ENCODE measurements around the gene GNGT2.
A peak's percentile ranks its signal among the peaks of the same experiment; 100 is the strongest.
"Not testable (repeated sequence)": the region's sequence is repeated elsewhere in the genome, so short reads cannot be mapped to it uniquely, and the experiment has no call there.

GNGT2 gene

GRCh38 chr17:49191409-49191916 is 18.9 kb downstream of the GNGT2 start:
- Histone ChIP-seq H3K4me3 (ENCODE audit: low read length) (peak overlapping the region; percentile 90; the same call in 1 of the 2 replicates), H3K4me1 (ENCODE audit: control insufficient read depth, insufficient read depth, low read length) (0 out of 2 replicates have a peak, but pooled peaks cover 2% of the 10 kb centered on the region), H3K9me3 (ENCODE audit: control insufficient read depth, insufficient read depth, low read length) (no peaks in the 10 kb centered on the region), H3K27me3 (ENCODE audit: control insufficient read depth, insufficient read depth, low read length) (no peaks in the 10 kb centered on the region), H3K36me3 (ENCODE audit: control insufficient read depth, insufficient read depth, low read length) (no peaks in the 10 kb centered on the region), H3K27ac (ENCODE audit: low read length) (no peak overlapping the region)
- WGBS (ENCODE audit: insufficient coverage, insufficient read length) = no CpG with 5 or more reads among the region's 8 CpGs
- DNase-seq (ENCODE audit: low read depth, low spot score) = no peak

GRCh38 chr17:49190932-49191331 is 19.4 kb downstream of the GNGT2 start:
- H3K4me1 ChIP-seq (ENCODE audit: control insufficient read depth, insufficient read depth, low read length) = 0 out of 2 replicates have a peak, but pooled peaks cover 2% of the 10 kb centered on the region
- no peaks in the 10 kb centered on the region for H3K27me3 ChIP-seq (ENCODE audit: control insufficient read depth, insufficient read depth, low read length)
- no peak overlapping the region for H3K27ac ChIP-seq (ENCODE audit: low read length)
- no peaks in the 10 kb centered on the region for H3K9me3 ChIP-seq (ENCODE audit: control insufficient read depth, insufficient read depth, low read length)
- H3K36me3 ChIP-seq (ENCODE audit: control insufficient read depth, insufficient read depth, low read length) = no peaks in the 10 kb centered on the region
- no CpG with 5 or more reads among the region's 4 CpGs for WGBS (ENCODE audit: insufficient coverage, insufficient read length)
- DNase-seq (ENCODE audit: low read depth, low spot score) = no peak
- H3K4me3 ChIP-seq (ENCODE audit: low read length) = no peak overlapping the region

- no CpG with 5 or more reads among the region's 3 CpGs for WGBS (ENCODE audit: insufficient coverage, insufficient read length)
- DNase-seq (ENCODE audit: low read depth, low spot score) = no peak
Observed at GRCh38 chr17:49187301-49187700, 23.1 kb downstream of the GNGT2 start.

GRCh38 chr17:49185381-49185780 is 25.0 kb downstream of the GNGT2 start:
- H3K9me3 ChIP-seq (ENCODE audit: control insufficient read depth, insufficient read depth, low read length); H3K36me3 ChIP-seq (ENCODE audit: control insufficient read depth, insufficient read depth, low read length); H3K27ac ChIP-seq (ENCODE audit: low read length); DNase-seq (ENCODE audit: low read depth, low spot score); H3K4me1 ChIP-seq (ENCODE audit: control insufficient read depth, insufficient read depth, low read length); H3K27me3 ChIP-seq (ENCODE audit: control insufficient read depth, insufficient read depth, low read length); H3K4me3 ChIP-seq (ENCODE audit: low read length): not testable (repeated sequence)
- no CpG with 5 or more reads among the region's 1 CpG for WGBS (ENCODE audit: insufficient coverage, insufficient read length)

More at GRCh38 chr17:49187301-49187700, 23.1 kb downstream of the GNGT2 start:
- Histone ChIP-seq H3K4me1 (ENCODE audit: control insufficient read depth, insufficient read depth, low read length) (peaks cover 3% of the 10 kb centered on the region; the same call in 1 of the 2 replicates), H3K9me3 (ENCODE audit: control insufficient read depth, insufficient read depth, low read length) (0 out of 2 replicates have a peak, but pooled peaks cover 2% of the 10 kb centered on the region), H3K36me3 (ENCODE audit: control insufficient read depth, insufficient read depth, low read length) (no peaks in the 10 kb centered on the region), H3K27ac (ENCODE audit: low read length) (no peak overlapping the region), H3K4me3 (ENCODE audit: low read length) (no peak overlapping the region), H3K27me3 (ENCODE audit: control insufficient read depth, insufficient read depth, low read length) (no peaks in the 10 kb centered on the region)

GRCh38 chr17:49184522-49184921 is 25.9 kb downstream of the GNGT2 start:
- not testable (repeated sequence) for H3K9me3 ChIP-seq (ENCODE audit: control insufficient read depth, insufficient read depth, low read length); H3K27me3 ChIP-seq (ENCODE audit: control insufficient read depth, insufficient read depth, low read length); H3K4me1 ChIP-seq (ENCODE audit: control insufficient read depth, insufficient read depth, low read length); DNase-seq (ENCODE audit: low read depth, low spot score); H3K36me3 ChIP-seq (ENCODE audit: control insufficient read depth, insufficient read depth, low read length); H3K4me3 ChIP-seq (ENCODE audit: low read length); H3K27ac ChIP-seq (ENCODE audit: low read length)

- Histone ChIP-seq H3K27ac (ENCODE audit: low read length) (no peak overlapping the region), H3K27me3 (ENCODE audit: control insufficient read depth, insufficient read depth, low read length) (no peaks in the 10 kb centered on the region), H3K4me1 (ENCODE audit: control insufficient read depth, insufficient read depth, low read length) (peaks cover 2% of the 10 kb centered on the region; the same call in 1 of the 2 replicates), H3K4me3 (ENCODE audit: low read length) (no peak overlapping the region), H3K36me3 (ENCODE audit: control insufficient read depth, insufficient read depth, low read length) (no peaks in the 10 kb centered on the region), H3K9me3 (ENCODE audit: control insufficient read depth, insufficient read depth, low read length) (0 out of 2 replicates have a peak, but pooled peaks cover 2% of the 10 kb centered on the region)
- DNase-seq (ENCODE audit: low read depth, low spot score) = no peak
- no CpG with 5 or more reads among the region's 7 CpGs for WGBS (ENCODE audit: insufficient coverage, insufficient read length)
Observed at GRCh38 chr17:49183801-49184200, 26.6 kb downstream of the GNGT2 start.

DNA sequence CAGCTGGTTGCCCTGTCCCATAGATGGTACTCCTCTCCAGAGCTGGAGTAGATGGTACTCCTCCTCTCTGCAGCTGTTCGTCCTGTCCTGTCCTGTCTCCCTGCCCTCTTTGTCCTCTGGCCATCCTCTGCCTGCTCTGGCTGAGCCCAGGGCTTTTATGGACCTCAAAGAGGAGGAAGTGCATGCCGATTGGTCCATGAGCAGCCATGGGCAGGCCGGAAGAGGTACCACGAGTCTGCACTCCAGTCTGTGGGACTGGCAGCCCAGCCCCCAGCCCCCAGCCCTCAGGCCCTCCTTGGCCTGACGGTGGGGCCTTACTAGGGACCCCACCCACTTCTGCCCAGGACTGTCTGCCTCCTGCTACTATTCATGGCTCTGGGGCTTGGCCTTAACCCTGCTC is 27.0 kb downstream of the GNGT2 start:
- DNase-seq (ENCODE audit: low read depth, low spot score) = no peak
- H3K4me1 ChIP-seq (ENCODE audit: control insufficient read depth, insufficient read depth, low read length) = peaks cover 2% of the 10 kb centered on the region; the same call in 1 of the 2 replicates
- H3K4me3 ChIP-seq (ENCODE audit: low read length) = no peak overlapping the region
- no peaks in the 10 kb centered on the region for H3K27me3 ChIP-seq (ENCODE audit: control insufficient read depth, insufficient read depth, low read length)
- 0 out of 2 replicates have a peak, but pooled peaks cover 2% of the 10 kb centered on the region for H3K9me3 ChIP-seq (ENCODE audit: control insufficient read depth, insufficient read depth, low read length)
- WGBS (ENCODE audit: insufficient coverage, insufficient read length) = no CpG with 5 or more reads among the region's 5 CpGs
- no peaks in the 10 kb centered on the region for H3K36me3 ChIP-seq (ENCODE audit: control insufficient read depth, insufficient read depth, low read length)
- H3K27ac ChIP-seq (ENCODE audit: low read length) = no peak overlapping the region

GRCh38 chr17:49180998-49181635 is 29.3 kb downstream of the GNGT2 start:
- 0 out of 2 replicates have a peak, but pooled peaks cover 2% of the 10 kb centered on the region for H3K9me3 ChIP-seq (ENCODE audit: control insufficient read depth, insufficient read depth, low read length)
- H3K36me3 ChIP-seq (ENCODE audit: control insufficient read depth, insufficient read depth, low read length) = no peaks in the 10 kb centered on the region
- H3K4me1 ChIP-seq (ENCODE audit: control insufficient read depth, insufficient read depth, low read length) = peaks cover 2% of the 10 kb centered on the region; the same call in 1 of the 2 replicates
- no peak overlapping the region for H3K4me3 ChIP-seq (ENCODE audit: low read length)
- no peaks in the 10 kb centered on the region for H3K27me3 ChIP-seq (ENCODE audit: control insufficient read depth, insufficient read depth, low read length)
- DNase-seq (ENCODE audit: low read depth, low spot score) = no peak
- no peak overlapping the region for H3K27ac ChIP-seq (ENCODE audit: low read length)
- WGBS (ENCODE audit: insufficient coverage, insufficient read length) = no CpG with 5 or more reads among the region's 6 CpGs

- Histone ChIP-seq H3K27me3 (ENCODE audit: control insufficient read depth, insufficient read depth, low read length) (no peaks in the 10 kb centered on the region), H3K4me1 (ENCODE audit: control insufficient read depth, insufficient read depth, low read length) (peaks cover 2% of the 10 kb centered on the region; the same call in 1 of the 2 replicates), H3K4me3 (ENCODE audit: low read length) (no peak overlapping the region), H3K27ac (ENCODE audit: low read length) (no peak overlapping the region), H3K9me3 (ENCODE audit: control insufficient read depth, insufficient read depth, low read length) (peaks cover 2% of the 10 kb centered on the region; the same call in 1 of the 2 replicates), H3K36me3 (ENCODE audit: control insufficient read depth, insufficient read depth, low read length) (no peaks in the 10 kb centered on the region)
- DNase-seq (ENCODE audit: low read depth, low spot score) = peak; percentile 63
- no CpG with 5 or more reads among the region's 5 CpGs for WGBS (ENCODE audit: insufficient coverage, insufficient read length)
Observed at GRCh38 chr17:49180303-49180702, 30.1 kb downstream of the GNGT2 start.

DNA sequence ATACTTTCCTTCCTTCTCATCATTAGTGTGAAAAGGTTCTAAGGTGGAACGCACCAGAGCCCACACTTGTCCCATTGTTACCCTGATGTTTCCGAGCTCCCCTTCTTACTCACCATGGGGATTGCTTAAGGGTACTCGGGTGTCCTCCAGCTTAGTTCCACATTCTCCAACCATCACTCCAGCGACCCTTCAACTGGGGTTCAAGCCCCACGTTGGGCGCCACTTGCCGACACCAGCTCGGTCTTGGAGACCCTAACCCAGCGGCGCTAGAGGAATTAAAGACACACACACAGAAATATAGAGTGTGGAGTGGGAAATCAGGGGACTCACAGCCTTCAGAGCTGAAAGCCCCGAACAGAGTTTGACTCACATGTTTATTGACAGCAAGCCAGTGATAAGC is 34.4 kb downstream of the GNGT2 start:
- not testable (repeated sequence) for H3K27me3 ChIP-seq (ENCODE audit: control insufficient read depth, insufficient read depth, low read length); DNase-seq (ENCODE audit: low read depth, low spot score); H3K36me3 ChIP-seq (ENCODE audit: control insufficient read depth, insufficient read depth, low read length); H3K9me3 ChIP-seq (ENCODE audit: control insufficient read depth, insufficient read depth, low read length); H3K4me1 ChIP-seq (ENCODE audit: control insufficient read depth, insufficient read depth, low read length); H3K27ac ChIP-seq (ENCODE audit: low read length); H3K4me3 ChIP-seq (ENCODE audit: low read length)
- WGBS (ENCODE audit: insufficient coverage, insufficient read length) = no CpG with 5 or more reads among the region's 11 CpGs

- not testable (repeated sequence) for H3K27ac ChIP-seq (ENCODE audit: low read length); H3K36me3 ChIP-seq (ENCODE audit: control insufficient read depth, insufficient read depth, low read length); H3K4me1 ChIP-seq (ENCODE audit: control insufficient read depth, insufficient read depth, low read length); DNase-seq (ENCODE audit: low read depth, low spot score); H3K9me3 ChIP-seq (ENCODE audit: control insufficient read depth, insufficient read depth, low read length); H3K27me3 ChIP-seq (ENCODE audit: control insufficient read depth, insufficient read depth, low read length); H3K4me3 ChIP-seq (ENCODE audit: low read length)
- WGBS (ENCODE audit: insufficient coverage, insufficient read length) = no CpG with 5 or more reads among the region's 3 CpGs
Observed at GRCh38 chr17:49170711-49171110, 39.7 kb downstream of the GNGT2 start.

All from iPS DF 6.9 (cell line).